Measurements from ENCODE around the gene PAK5.

PAK5 gene

DNA sequence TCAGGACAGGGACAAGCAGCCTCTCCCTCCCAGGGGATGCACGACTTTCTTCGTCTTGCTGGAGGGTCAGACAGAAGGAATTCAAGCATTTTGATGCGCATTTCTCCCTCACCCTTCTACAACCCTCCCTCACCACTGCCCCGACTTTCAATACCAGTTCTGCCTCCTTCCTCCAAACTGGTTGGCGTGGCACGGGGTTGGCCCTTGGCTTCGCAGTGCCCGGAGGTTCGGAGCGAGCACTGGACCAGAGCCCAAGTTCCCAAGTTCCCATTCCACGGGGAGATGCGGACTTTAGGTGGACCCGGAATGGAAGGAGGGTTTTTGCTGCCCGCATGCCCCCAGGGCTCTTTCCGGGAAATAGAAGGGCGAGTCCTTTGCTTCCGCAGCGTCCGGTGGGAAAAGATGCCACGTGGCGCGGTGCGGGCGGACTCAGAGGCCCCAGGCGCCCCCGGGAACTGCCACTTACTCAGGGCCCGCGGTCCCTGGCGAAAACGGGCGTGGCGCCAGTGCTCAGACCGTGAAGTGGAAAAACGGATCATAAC, 332.5 kb downstream of the PAK5 start:
- ATAC-seq (no peak), DNase-seq (no peak)
- peaks cover 5% of the 10 kb centered on the region for H3K4me1 Mint-ChIP-seq
- H3K9me3 Mint-ChIP-seq: peaks cover 4 to 7% of the 10 kb centered on the region in 2 donors
- H3K27me3 Mint-ChIP-seq: peaks cover 57% of the 10 kb centered on the region
- H3K27ac Mint-ChIP-seq: no peak overlapping the region
- H3K4me3 Mint-ChIP-seq: no peak overlapping the region

DNA sequence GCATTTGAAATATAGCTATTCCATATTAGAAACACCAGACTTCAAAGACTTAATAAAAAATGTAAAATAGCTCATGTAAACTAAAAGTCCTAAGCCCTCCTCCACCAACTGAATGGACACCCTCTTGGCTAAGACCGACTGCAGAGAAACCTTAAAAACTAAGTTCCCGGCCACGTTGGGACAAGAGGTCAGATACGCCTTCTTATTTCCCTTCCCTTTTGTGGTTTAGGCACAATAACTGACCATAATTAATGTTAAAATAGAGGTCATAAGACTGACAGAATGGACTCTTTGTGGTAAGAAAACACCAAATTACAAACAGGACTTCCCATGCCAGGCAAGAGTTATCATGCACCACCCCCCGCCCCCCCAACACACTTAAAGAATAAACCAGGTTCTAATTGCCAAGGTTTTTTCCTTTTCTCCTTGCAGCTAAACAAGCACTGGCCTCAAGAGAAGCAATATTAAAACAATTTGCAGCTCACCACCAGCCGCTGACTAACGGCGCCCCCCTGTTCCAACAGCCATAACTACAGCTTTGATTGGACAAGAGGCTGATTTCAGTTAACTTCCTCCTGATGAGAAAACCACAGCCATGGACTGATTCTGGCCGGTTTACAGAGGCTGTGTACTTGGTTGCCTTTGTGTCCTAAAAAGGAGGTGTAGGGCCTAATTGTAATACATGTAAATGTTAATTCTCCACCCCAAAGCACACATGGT, 335.2 kb downstream of the PAK5 start:
- no peak overlapping the region for H3K4me3 Mint-ChIP-seq
- no peaks in the 10 kb centered on the region for H3K4me1 Mint-ChIP-seq
- peaks cover 4 to 7% of the 10 kb centered on the region in 2 donors for H3K9me3 Mint-ChIP-seq
- peaks cover 32% of the 10 kb centered on the region for H3K27me3 Mint-ChIP-seq
- no peak overlapping the region for H3K27ac Mint-ChIP-seq
- no peak for DNase-seq
- no peak for ATAC-seq

DNA sequence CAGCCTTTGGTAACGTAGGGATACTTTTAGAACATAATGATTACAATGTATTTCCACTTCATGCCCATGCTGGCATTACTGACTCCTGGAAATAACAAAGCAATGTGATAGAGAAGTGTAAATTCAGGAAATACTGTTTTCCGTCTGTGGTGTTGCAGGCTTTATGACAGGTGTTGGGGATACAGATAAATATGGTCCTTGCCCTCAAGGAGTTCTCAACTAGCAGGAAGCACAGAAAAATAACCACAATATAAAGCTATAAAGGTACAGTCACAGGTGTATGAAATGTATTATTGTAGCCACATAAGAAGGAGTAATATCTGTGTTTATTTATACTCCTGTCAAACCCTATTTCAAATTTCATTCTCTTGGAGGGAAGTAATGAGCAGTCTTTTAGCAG, 337.4 kb downstream of the PAK5 start:
- ATAC-seq (no peak), DNase-seq (no peak)
- H3K9me3 Mint-ChIP-seq: peaks cover 4 to 7% of the 10 kb centered on the region in 2 donors
- H3K27me3 Mint-ChIP-seq: peaks cover 10% of the 10 kb centered on the region
- H3K27ac Mint-ChIP-seq: no peak overlapping the region
- no peaks in the 10 kb centered on the region for H3K4me1 Mint-ChIP-seq
- H3K4me3 Mint-ChIP-seq: no peak overlapping the region

- Mint-ChIP-seq H3K27ac (no peak overlapping the region), H3K27me3 (no peaks in the 10 kb centered on the region), H3K9me3 (peaks cover 9 to 19% of the 10 kb centered on the region in 2 donors), H3K4me1 (no peaks in the 10 kb centered on the region), H3K4me3 (no peak overlapping the region)
- no peak for DNase-seq
- ATAC-seq: no peak
Measured at GRCh38 chr20:9500121-9500520, 338.8 kb downstream of the PAK5 start.

DNA sequence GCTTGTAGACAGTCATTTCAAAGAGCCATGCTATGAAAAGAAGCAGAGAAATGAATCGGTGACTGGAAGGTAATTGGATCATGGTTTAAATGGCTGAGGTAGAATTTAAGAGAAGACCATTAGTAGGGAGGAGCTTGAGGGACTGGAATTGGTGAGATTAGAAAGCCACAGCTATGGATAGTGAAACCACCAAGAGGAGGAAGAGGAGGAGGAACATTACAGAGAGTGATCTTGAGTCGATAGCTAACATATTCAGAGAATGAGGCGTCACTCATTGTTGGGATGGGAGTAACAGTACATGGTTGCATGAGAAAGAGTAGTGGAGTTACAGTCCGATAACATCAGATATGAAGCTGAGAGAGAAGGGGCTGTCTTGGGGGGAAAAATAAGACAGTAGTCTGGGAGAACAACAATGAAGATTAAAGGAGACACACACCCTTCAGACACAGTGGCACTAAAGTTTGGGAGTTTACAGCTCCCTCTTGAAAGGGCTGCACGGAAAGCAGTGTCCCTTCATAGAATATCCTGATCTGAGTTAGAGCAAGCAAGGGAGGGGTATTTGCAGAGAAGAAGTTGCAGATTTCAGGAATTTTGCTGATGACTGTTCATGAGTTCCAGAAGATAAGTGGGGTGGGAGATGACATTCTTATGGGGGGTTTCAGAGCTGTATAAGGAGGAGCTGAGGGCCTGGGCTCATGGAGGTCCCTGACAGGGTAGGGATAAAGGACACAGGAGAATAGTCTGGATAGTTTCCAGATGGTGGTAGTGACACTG, 339.6 kb downstream of the PAK5 start:
- peaks cover 15 to 27% of the 10 kb centered on the region in 2 donors for H3K9me3 Mint-ChIP-seq
- DNase-seq (no peak), ATAC-seq (no peak)
- H3K4me1 Mint-ChIP-seq: no peaks in the 10 kb centered on the region
- no peak overlapping the region for H3K4me3 Mint-ChIP-seq
- no peak overlapping the region for H3K27ac Mint-ChIP-seq
- no peaks in the 10 kb centered on the region for H3K27me3 Mint-ChIP-seq

GRCh38 chr20:9498322-9498721, 340.6 kb downstream of the PAK5 start:
- H3K4me3 Mint-ChIP-seq: no peak overlapping the region
- peaks cover 15 to 29% of the 10 kb centered on the region in 2 donors for H3K9me3 Mint-ChIP-seq
- no peak overlapping the region for H3K27ac Mint-ChIP-seq
- DNase-seq (no peak), ATAC-seq (no peak)
- H3K27me3 Mint-ChIP-seq: no peaks in the 10 kb centered on the region
- H3K4me1 Mint-ChIP-seq: no peaks in the 10 kb centered on the region

- Mint-ChIP-seq H3K4me1 (no peaks in the 10 kb centered on the region), H3K27me3 (no peaks in the 10 kb centered on the region), H3K9me3 (peaks cover 11 to 29% of the 10 kb centered on the region in 2 donors), H3K27ac (no peak overlapping the region), H3K4me3 (no peak overlapping the region)
- ATAC-seq (no peak), DNase-seq (no peak)
Measured at GRCh38 chr20:9496155-9496554, 342.7 kb downstream of the PAK5 start.

DNA sequence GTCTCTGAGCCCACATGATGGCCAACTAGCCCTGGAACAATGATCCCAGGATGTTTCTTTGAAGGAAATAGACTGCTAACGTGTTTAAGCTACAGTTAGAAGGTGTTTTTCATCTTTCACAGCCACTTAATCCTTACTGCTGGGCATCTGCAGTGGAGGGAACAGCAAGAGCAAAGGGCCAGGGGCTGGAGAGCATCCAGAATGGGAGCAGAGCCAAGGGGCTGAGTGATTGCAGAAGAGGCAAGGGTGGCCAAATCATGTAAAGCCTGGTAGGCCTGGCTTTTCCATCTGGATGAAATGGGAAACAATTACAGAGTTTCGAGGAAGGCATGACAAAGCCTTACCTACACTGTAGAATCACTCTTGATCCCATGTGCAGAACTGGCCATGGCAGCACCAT, 343.2 kb downstream of the PAK5 start:
- peaks cover 11 to 29% of the 10 kb centered on the region in 2 donors for H3K9me3 Mint-ChIP-seq

DNA sequence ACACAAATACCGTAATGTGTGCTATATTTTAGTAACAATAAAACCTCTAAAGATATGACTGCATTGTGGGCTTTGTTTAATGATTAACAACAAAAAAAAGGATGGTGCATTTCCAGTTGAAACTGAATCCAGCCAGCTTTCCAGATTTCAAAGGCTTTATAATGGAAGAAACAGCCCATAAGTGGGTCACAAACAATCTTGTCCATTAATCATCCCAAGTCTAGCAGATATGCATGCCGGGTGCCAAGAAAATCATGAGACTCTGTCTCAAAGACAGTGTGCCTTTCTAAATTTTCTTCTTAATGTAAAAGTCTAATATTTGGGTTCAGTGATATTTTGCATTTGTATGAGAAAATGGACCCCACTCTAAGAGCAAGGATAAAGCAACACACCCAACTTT, 345.1 kb downstream of the PAK5 start:
- DNase-seq (no peak), ATAC-seq (no peak)
- Mint-ChIP-seq H3K4me1 (no peaks in the 10 kb centered on the region), H3K9me3 (peaks cover 19 to 29% of the 10 kb centered on the region in 2 donors), H3K27ac (no peak overlapping the region), H3K27me3 (no peaks in the 10 kb centered on the region), H3K4me3 (no peak overlapping the region)

More for the DNA sequence above, 343.2 kb downstream of the PAK5 start:
- Mint-ChIP-seq H3K4me3 (no peak overlapping the region), H3K27me3 (no peaks in the 10 kb centered on the region), H3K27ac (no peak overlapping the region), H3K4me1 (no peaks in the 10 kb centered on the region)
- DNase-seq (no peak), ATAC-seq (no peak)

DNA sequence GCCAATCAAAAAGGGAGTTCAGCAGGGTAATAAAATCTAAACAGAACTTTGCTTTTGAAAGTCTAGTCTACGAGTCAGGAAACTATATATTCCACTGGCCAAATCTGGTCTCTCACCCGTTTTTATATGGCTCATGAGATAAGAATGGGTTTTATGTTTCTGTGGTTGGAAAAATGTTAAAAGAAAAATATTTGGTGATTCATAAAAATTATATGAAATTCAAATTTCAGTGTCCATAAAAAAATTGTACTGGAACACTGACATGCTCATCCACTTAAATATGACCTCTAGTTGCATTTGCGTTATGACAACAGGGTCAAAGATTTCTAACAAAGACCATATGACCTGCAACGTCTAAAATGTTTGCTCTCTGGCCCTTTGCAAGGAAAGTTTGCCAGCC, 346.8 kb downstream of the PAK5 start:
- DNase-seq: no peak
- H3K27me3 Mint-ChIP-seq: no peaks in the 10 kb centered on the region

GRCh38 chr20:9491324-9491723, 347.6 kb downstream of the PAK5 start:
- no peak for DNase-seq
- Mint-ChIP-seq H3K27ac (no peak overlapping the region), H3K27me3 (no peaks in the 10 kb centered on the region), H3K4me3 (no peak overlapping the region), H3K9me3 (peaks cover 19 to 34% of the 10 kb centered on the region in 2 donors), H3K4me1 (no peaks in the 10 kb centered on the region)
- ATAC-seq: no peak

More for the DNA sequence above, 346.8 kb downstream of the PAK5 start:
- no peak overlapping the region for H3K27ac Mint-ChIP-seq
- H3K9me3 Mint-ChIP-seq: peaks cover 19 to 29% of the 10 kb centered on the region in 2 donors
- no peak overlapping the region for H3K4me3 Mint-ChIP-seq
- H3K4me1 Mint-ChIP-seq: no peaks in the 10 kb centered on the region
- no peak for ATAC-seq

GRCh38 chr20:9490631-9491030, 348.2 kb downstream of the PAK5 start:
- Mint-ChIP-seq H3K4me1 (no peaks in the 10 kb centered on the region), H3K27ac (no peak overlapping the region), H3K9me3 (peaks cover 14 to 32% of the 10 kb centered on the region in 2 donors), H3K27me3 (no peaks in the 10 kb centered on the region), H3K4me3 (no peak overlapping the region)
- ATAC-seq: no peak
- no peak for DNase-seq

DNA sequence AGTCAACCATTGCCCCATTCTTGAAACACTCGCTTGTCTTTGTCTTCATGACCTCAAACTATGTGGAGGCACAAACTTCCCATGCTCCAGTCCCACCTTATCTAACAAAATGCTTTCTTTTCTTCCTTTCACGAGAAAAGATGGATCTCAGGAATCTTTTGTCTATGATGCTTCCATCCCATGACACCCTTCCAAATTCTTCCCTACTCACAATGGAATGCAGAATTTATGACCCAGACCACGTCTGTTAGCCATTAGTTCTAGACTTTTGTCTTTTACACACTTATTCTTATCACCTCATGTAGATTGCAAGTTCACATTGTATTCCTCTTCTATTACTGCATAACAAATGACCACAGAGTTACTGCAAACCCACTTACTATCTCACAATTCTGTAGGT, 348.7 kb downstream of the PAK5 start:
- no peak for DNase-seq
- Mint-ChIP-seq H3K27ac (no peak overlapping the region), H3K4me1 (no peaks in the 10 kb centered on the region), H3K9me3 (peaks cover 14 to 27% of the 10 kb centered on the region in 2 donors), H3K4me3 (no peak overlapping the region), H3K27me3 (no peaks in the 10 kb centered on the region)
- ATAC-seq: no peak

GRCh38 chr20:9488063-9488462, 350.8 kb downstream of the PAK5 start:
- ATAC-seq: no peak
- H3K27me3 Mint-ChIP-seq: no peaks in the 10 kb centered on the region
- H3K4me1 Mint-ChIP-seq: no peaks in the 10 kb centered on the region
- no peak overlapping the region for H3K4me3 Mint-ChIP-seq
- H3K9me3 Mint-ChIP-seq: peaks cover 8 to 17% of the 10 kb centered on the region in 2 donors
- H3K27ac Mint-ChIP-seq: no peak overlapping the region
- no peak for DNase-seq
